ENCODE measurements around the gene ARHGEF4. TPM values are rescaled to one million over a fixed set of nuclear protein-coding genes. Genes with fewer than 3 reads are reported as not detected.

Gene ARHGEF4
- total and polyA plus RNA-seq, 7 donors, result 1.7 to 32.4 (median 17.2) TPM; not detected in 1

DNA sequence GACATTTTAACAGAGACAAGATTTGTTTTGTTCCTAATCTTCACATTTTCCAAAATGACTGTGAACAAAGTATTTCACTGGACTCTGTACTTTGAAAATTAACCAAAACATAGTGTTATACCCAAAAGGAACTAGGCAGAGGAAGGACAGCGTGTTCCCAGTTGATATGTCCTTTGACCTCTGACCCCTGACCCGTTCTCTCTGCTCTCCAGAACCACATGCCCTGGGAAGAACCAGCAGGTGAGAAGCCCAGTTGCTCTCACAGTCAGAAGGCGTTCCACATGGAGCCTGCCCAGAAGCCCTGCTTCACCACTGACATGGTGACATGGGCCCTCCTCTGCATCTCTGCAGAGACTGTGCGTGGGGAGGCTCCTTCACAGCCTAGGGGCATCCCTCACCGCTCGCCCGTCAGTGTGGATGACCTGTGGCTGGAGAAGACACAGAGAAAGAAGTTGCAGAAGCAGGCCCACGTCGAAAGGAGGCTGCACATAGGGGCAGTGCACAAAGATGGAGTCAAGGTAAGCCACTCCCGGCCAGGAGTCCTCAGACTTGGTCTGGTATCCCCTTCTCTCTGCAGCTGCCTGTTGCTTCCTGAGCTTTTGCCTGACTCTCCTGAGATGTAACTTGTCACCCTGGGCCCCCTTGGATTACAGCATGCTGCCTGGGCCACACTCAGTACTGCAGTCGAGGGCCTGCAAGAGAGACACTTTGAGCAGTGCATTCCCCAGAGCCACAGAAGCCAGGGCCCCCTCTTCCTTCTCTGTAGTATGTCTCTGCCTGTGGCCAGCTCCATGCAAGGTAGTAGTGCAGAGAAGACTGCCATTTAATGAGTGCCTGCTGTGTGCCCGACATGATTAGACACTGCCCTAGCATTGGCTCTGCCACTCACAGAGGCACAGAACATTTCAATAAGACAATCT lies 94.3 kb downstream of the ARHGEF4 start:
- no peaks in the 10 kb centered on the region for H3K27me3 ChIP-seq
- DNase-seq, result no peak
- TF ChIP-seq POLR2AphosphoS5 (IDR thresholded peaks at IDR 0.05) (no peak), EP300 (IDR thresholded peaks at IDR 0.05) (no peak), POLR2A (IDR thresholded peaks at IDR 0.05) (no peak)
- TF ChIP-seq, protein P1, sequence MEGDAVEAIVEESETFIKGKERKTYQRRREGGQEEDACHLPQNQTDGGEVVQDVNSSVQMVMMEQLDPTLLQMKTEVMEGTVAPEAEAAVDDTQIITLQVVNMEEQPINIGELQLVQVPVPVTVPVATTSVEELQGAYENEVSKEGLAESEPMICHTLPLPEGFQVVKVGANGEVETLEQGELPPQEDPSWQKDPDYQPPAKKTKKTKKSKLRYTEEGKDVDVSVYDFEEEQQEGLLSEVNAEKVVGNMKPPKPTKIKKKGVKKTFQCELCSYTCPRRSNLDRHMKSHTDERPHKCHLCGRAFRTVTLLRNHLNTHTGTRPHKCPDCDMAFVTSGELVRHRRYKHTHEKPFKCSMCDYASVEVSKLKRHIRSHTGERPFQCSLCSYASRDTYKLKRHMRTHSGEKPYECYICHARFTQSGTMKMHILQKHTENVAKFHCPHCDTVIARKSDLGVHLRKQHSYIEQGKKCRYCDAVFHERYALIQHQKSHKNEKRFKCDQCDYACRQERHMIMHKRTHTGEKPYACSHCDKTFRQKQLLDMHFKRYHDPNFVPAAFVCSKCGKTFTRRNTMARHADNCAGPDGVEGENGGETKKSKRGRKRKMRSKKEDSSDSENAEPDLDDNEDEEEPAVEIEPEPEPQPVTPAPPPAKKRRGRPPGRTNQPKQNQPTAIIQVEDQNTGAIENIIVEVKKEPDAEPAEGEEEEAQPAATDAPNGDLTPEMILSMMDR (IDR thresholded peaks at IDR 0.05), result no peak
- no peak overlapping the region for H3K4me3 ChIP-seq
- 83 to 84% methylated on average over 12 of the region's 12 CpGs for WGBS, 2 donors
- H3K9me3 ChIP-seq, result peaks cover 0 to 2% (median 0%) of the 10 kb centered on the region in 4 donors
- no peaks in the 10 kb centered on the region for H3K4me1 ChIP-seq
- H3K36me3 ChIP-seq, result no peaks in the 10 kb centered on the region
- no peak overlapping the region for H3K27ac ChIP-seq
- intact Hi-C loops (cut with DNase I), result no loop called here

DNA sequence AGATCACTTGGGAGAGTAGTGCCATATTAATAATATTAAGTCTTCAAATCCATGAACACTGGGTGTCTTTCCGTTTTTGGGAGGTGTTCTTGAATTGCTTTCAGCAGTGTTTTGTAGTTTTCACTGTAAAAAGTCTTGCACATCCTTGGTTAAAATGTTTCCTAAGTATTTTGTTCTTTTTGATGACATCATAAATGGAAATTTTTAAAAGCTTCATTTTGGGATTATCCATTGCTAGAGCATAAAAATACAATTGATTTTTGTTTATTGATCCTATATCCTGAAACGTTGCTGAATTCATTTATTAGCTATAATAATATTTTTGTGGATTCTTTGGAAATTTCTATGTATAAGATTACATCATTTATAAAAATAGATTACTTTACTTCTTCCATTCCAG lies 96.8 kb downstream of the ARHGEF4 start:
- no peak overlapping the region for H3K4me3 ChIP-seq
- peaks cover 0 to 7% (median 2%) of the 10 kb centered on the region in 4 donors for H3K9me3 ChIP-seq
- no peak overlapping the region for H3K27ac ChIP-seq
- H3K4me1 ChIP-seq, result no peaks in the 10 kb centered on the region
- H3K36me3 ChIP-seq, result no peaks in the 10 kb centered on the region
- WGBS, 2 donors, result 37 to 58% methylated on average over 2 of the region's 2 CpGs
- DNase-seq, result no peak
- no peaks in the 10 kb centered on the region for H3K27me3 ChIP-seq
- TF ChIP-seq POLR2AphosphoS5 (IDR thresholded peaks at IDR 0.05) (no peak), EP300 (IDR thresholded peaks at IDR 0.05) (no peak)
- TF ChIP-seq, protein P1 (IDR thresholded peaks at IDR 0.05), result no peak
- intact Hi-C loops (cut with DNase I), result no loop called here

DNA sequence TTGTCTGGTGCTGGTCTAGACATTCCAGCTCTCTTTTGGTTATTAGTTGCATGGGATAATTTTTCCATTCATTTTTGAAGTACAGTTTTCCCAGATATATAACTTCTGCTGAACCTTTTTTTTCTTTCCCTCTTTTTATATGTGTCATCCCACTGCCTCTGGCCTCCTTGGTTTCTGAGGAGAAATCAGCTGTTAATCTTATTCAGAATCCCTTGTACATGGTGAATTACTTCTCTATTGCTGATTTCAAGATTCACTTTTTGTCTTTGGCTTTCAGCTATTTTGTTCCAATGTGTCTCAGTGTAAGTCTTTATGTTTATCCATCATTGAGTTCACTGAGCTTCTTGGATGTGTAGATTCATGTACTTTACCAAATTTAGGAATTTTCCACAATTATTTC lies 99.7 kb downstream of the ARHGEF4 start:
- intact Hi-C loops (cut with DNase I), result no loop called here
- no peak overlapping the region for H3K4me3 ChIP-seq
- peaks cover 0 to 7% (median 2%) of the 10 kb centered on the region in 4 donors for H3K9me3 ChIP-seq
- no peak for TF ChIP-seq POLR2AphosphoS5 (IDR thresholded peaks at IDR 0.05)
- TF ChIP-seq, protein P1 (IDR thresholded peaks at IDR 0.05), result no peak
- TF ChIP-seq EP300 (IDR thresholded peaks at IDR 0.05), result no peak
- TF ChIP-seq POLR2A (IDR thresholded peaks at IDR 0.05), result no peak
- no peak overlapping the region for H3K27ac ChIP-seq
- DNase-seq, result no peak
- no peaks in the 10 kb centered on the region for H3K4me1 ChIP-seq
- H3K36me3 ChIP-seq, result no peaks in the 10 kb centered on the region
- H3K27me3 ChIP-seq, result no peaks in the 10 kb centered on the region

DNA sequence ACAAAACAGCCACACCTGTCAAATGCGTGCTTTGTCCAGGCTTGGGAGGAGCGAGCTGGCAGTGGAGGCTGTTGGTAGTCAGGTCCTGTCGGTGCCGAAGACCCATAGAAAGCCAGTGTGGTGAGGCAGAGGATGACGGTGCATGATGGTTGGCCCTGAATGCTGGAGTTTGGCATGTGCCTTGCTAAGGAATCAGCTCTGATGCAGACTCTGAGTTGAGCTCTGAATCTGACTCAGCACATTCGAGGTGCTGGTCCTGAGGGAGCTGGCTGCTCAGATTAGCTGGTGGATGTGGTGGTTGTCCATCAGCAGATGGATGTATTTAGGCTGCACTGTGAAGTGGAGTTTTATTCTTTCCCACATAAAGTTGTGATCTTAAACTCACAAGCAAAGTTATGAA lies 111.3 kb downstream of the ARHGEF4 start:
- no peak overlapping the region for H3K27ac ChIP-seq
- no peaks in the 10 kb centered on the region for H3K27me3 ChIP-seq
- no peak for DNase-seq
- TF ChIP-seq EP300 (IDR thresholded peaks at IDR 0.05), result no peak
- no peak for TF ChIP-seq POLR2A (IDR thresholded peaks at IDR 0.05)
- H3K4me3 ChIP-seq, result no peak overlapping the region
- intact Hi-C loops (cut with DNase I), result no loop called here
- WGBS, 2 donors, result 80 to 86% methylated on average over 6 of the region's 6 CpGs
- H3K9me3 ChIP-seq, result peaks cover 5 to 11% (median 7%) of the 10 kb centered on the region in 4 donors
- H3K4me1 ChIP-seq, result no peaks in the 10 kb centered on the region
- no peaks in the 10 kb centered on the region for H3K36me3 ChIP-seq

DNA sequence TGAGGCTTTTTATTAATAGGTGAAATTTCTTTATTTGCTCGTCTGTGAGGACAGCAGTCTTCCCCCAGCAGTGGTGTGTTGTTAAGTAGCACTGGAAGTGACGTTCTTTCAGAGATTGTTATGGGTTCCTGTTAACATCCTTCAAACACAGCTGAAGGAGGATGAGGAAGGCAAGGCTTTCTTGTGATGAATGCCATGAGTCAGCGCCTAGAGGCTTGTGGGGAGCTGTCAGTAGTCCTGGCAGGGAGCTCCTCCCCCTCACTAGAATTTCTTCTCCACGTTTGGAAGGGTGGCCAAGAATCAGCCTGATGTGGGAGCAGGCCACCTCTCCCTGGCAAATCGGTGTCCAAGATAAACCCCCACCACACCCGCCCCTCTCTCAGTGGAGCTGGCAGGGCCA lies 113.2 kb downstream of the ARHGEF4 start:
- DNase-seq, result no peak
- H3K4me3 ChIP-seq, result no peak overlapping the region
- H3K27me3 ChIP-seq, result no peaks in the 10 kb centered on the region
- H3K36me3 ChIP-seq, result no peaks in the 10 kb centered on the region
- TF ChIP-seq POLR2A (IDR thresholded peaks at IDR 0.05), result no peak
- TF ChIP-seq, protein P1 (IDR thresholded peaks at IDR 0.05), result no peak
- no peak for TF ChIP-seq EP300 (IDR thresholded peaks at IDR 0.05)
- TF ChIP-seq POLR2AphosphoS5 (IDR thresholded peaks at IDR 0.05), result no peak
- H3K27ac ChIP-seq, result no peak overlapping the region
- peaks cover 1 to 17% (median 7%) of the 10 kb centered on the region in 4 donors for H3K9me3 ChIP-seq
- H3K4me1 ChIP-seq, result no peaks in the 10 kb centered on the region
- intact Hi-C loops (cut with DNase I), result no loop called here
- 69 to 70% methylated on average over 6 of the region's 6 CpGs for WGBS, 2 donors

All from sigmoid colon (tissue), 7 donors.